Measurements from ENCODE around the gene CDC14C.

The CDC14C gene

DNA sequence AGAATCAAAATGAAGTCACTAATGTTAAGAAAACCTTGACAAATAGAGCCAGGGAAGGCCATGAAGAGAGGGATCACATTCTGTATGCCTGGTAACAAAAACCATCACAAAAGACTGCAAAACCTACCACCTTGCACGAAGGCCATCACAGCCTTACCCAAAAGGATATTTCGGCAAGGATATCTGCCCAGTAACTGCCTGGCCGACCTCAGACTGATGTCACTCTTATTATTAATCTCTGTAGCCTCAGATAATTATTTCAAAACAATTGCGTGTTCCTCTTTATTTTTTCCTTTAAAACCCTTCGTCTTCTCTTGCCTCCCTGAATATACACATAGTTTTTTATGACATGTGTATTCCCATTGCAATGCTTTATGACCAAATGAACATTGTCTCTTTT is 52.5 kb downstream of the CDC14C start:
- TF ChIP-seq, protein P1, sequence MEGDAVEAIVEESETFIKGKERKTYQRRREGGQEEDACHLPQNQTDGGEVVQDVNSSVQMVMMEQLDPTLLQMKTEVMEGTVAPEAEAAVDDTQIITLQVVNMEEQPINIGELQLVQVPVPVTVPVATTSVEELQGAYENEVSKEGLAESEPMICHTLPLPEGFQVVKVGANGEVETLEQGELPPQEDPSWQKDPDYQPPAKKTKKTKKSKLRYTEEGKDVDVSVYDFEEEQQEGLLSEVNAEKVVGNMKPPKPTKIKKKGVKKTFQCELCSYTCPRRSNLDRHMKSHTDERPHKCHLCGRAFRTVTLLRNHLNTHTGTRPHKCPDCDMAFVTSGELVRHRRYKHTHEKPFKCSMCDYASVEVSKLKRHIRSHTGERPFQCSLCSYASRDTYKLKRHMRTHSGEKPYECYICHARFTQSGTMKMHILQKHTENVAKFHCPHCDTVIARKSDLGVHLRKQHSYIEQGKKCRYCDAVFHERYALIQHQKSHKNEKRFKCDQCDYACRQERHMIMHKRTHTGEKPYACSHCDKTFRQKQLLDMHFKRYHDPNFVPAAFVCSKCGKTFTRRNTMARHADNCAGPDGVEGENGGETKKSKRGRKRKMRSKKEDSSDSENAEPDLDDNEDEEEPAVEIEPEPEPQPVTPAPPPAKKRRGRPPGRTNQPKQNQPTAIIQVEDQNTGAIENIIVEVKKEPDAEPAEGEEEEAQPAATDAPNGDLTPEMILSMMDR (conservative IDR thresholded peaks at IDR 0.05) = no peak

More for the DNA sequence above, 52.5 kb downstream of the CDC14C start:
- no peak overlapping the region for H3K27ac ChIP-seq

All from VCaP (cell line).